IMR-90 (cell line): Measurements from ENCODE around the gene ZNF622. TPM values are rescaled to one million over a fixed set of nuclear protein-coding genes. Genes with fewer than 3 reads are reported as not detected.

Source experiments
- ATAC-seq: fragments of 200-7000 bp; cut with Tn5 transposase; 2 replicates; pipeline ENCODE4 v1.9.1; 2020; ENCODE audit warnings: low read depth, mild to moderate bottlenecking, moderate library complexity
- BruUV-seq: library from RNA; stranded (reverse); fragments of 400-500 nt; replicated peaks from 2 replicates; lab custom pipeline; 2021; lab: Mats Ljungman, UMichigan
- CTCF ChIA-PET: fragments of 300-600 bp; formaldehyde crosslinking; extraction: SDS; loops from one replicate; lab custom pipeline; 2021; ENCODE audit warnings: antibody characterized with exemption; lab: Yijun Ruan, JAX
- POLR2A ChIA-PET: fragments of 300-600 bp; sonication (Branson Sonifier 250); formaldehyde crosslinking; loops from one replicate; lab custom pipeline; 2022; ENCODE audit warnings: antibody characterized with exemption; ENCODE audit not compliant: unreplicated experiment; lab: Charles Lee
- DNase-seq: peaks from one replicate; pipeline ENCODE4 v3.0.0; 2013
- H2AFZ ChIP-seq: replicated peaks from 2 replicates; pipeline ENCODE3; 2013; ENCODE audit warnings: low read length, mild to moderate bottlenecking; ENCODE audit not compliant: poor library complexity
- H2AK5ac ChIP-seq: 2 replicates; pipeline ENCODE4 v1.6.1; 2013; ENCODE audit warnings: low read depth, low read length, inconsistent platforms
- H2AK9ac ChIP-seq: replicated peaks from 2 replicates; pipeline ENCODE3; 2013; ENCODE audit warnings: mild to moderate bottlenecking, low read depth, low read length, moderate library complexity; ENCODE audit not compliant: poor library complexity
- H2BK120ac ChIP-seq: 2 replicates; pipeline ENCODE4 v1.6.1; 2013; ENCODE audit warnings: low read depth, low read length, inconsistent platforms
- H2BK15ac ChIP-seq: 3 replicates; pipeline ENCODE4 v1.6.1; 2013; ENCODE audit warnings: low read depth, low read length, inconsistent platforms
- H2BK20ac ChIP-seq: 2 replicates; pipeline ENCODE4 v1.6.1; 2013; ENCODE audit warnings: low read depth, mild to moderate bottlenecking, inconsistent platforms, low read length, moderate library complexity
- H2BK5ac ChIP-seq: 2 replicates; pipeline ENCODE4 v1.6.1; 2013; ENCODE audit warnings: mild to moderate bottlenecking, low read depth, low read length, inconsistent platforms; ENCODE audit not compliant: poor library complexity, severe bottlenecking
- H3K14ac ChIP-seq: replicated peaks from 2 replicates; pipeline ENCODE4 v1.6.1; 2013; ENCODE audit warnings: low read depth, low read length, inconsistent platforms
- H3K18ac ChIP-seq: 2 replicates; pipeline ENCODE4 v1.6.1; 2013; ENCODE audit warnings: low read depth, low read length, control low read depth
- H3K23ac ChIP-seq: 2 replicates; pipeline ENCODE4 v1.6.1; 2013; ENCODE audit warnings: low read depth, low read length, inconsistent platforms
- H3K27ac ChIP-seq: 2 replicates; pipeline ENCODE4 v1.5.1; 2013; ENCODE audit warnings: mild to moderate bottlenecking, control low read depth, low read length; ENCODE audit not compliant: insufficient read depth
- H3K27me3 ChIP-seq: 2 replicates; pipeline ENCODE4 v1.6.1; 2013; ENCODE audit warnings: low read length; ENCODE audit not compliant: control insufficient read depth, insufficient read depth
- H3K36me3 ChIP-seq: 2 replicates; pipeline ENCODE4 v1.6.1; 2013; ENCODE audit warnings: low read length, mixed read lengths; ENCODE audit not compliant: control insufficient read depth, insufficient read depth
- H3K4ac ChIP-seq: 2 replicates; pipeline ENCODE4 v1.6.1; 2013; ENCODE audit warnings: low read depth, low read length, inconsistent platforms
- H3K4me1 ChIP-seq: 2 replicates; pipeline ENCODE4 v1.6.1; 2013; ENCODE audit warnings: low read length, mixed read lengths; ENCODE audit not compliant: control insufficient read depth, insufficient read depth
- H3K4me2 ChIP-seq: 2 replicates; pipeline ENCODE4 v1.6.1; 2013; ENCODE audit warnings: low read depth, mild to moderate bottlenecking, control low read depth, low read length, moderate library complexity
- H3K4me3 ChIP-seq: 2 replicates; pipeline ENCODE4 v1.5.1; 2013; ENCODE audit warnings: low read depth, mild to moderate bottlenecking, control low read depth, low read length, moderate library complexity; ENCODE audit not compliant: insufficient read depth
- H3K56ac ChIP-seq: 2 replicates; pipeline ENCODE4 v1.6.1; 2013; ENCODE audit warnings: low read length, inconsistent platforms; ENCODE audit not compliant: insufficient read depth; ENCODE audit errors: extremely low read depth
- H3K79me1 ChIP-seq, 2 experiments: 2 replicates each; pipeline ENCODE4 v1.6.1; 2013; ENCODE audit warnings: low read length in 2 of 2, inconsistent platforms in 1 of 2, low read depth in 1 of 2
- H3K9ac ChIP-seq: 2 replicates; pipeline ENCODE4 v1.6.1; 2013; ENCODE audit warnings: low read depth, low read length, control low read depth
- H3K9me1 ChIP-seq: 2 replicates; pipeline ENCODE4 v1.6.1; 2013; ENCODE audit warnings: low read length, inconsistent platforms; ENCODE audit not compliant: insufficient read depth
- H3K9me3 ChIP-seq: 2 replicates; pipeline ENCODE4 v1.6.1; 2013; ENCODE audit warnings: low read length; ENCODE audit not compliant: control insufficient read depth, insufficient read depth
- H4K20me1 ChIP-seq: 2 replicates; pipeline ENCODE4 v1.6.1; 2013; ENCODE audit warnings: low read length, inconsistent platforms; ENCODE audit not compliant: insufficient read depth
- H4K5ac ChIP-seq: 2 replicates; pipeline ENCODE4 v1.6.1; 2013; ENCODE audit warnings: mild to moderate bottlenecking, low read depth, low read length, control low read depth
- H4K8ac ChIP-seq, 2 experiments: 2 replicates each; pipeline ENCODE4 v1.6.1; 2013; ENCODE audit warnings: low read depth in 2 of 2, low read length in 2 of 2, control low read depth in 1 of 2, inconsistent platforms in 1 of 2
- H4K91ac ChIP-seq: 2 replicates; pipeline ENCODE4 v1.6.1; 2013; ENCODE audit warnings: low read depth, low read length, inconsistent platforms; ENCODE audit not compliant: insufficient read depth
- WGBS, 2 experiments: methylation state at CpG; one replicate each; pipeline versions ENCODE4 v1.1.5 to v1.1.7; 2013; ENCODE audit warnings: missing lambda C conversion rate in 2 of 2; ENCODE audit not compliant: insufficient read length in 1 of 2; ENCODE audit errors: extremely low coverage in 2 of 2; 5-methylcytosine and 5-hydroxymethylcytosine counted together
- dilution Hi-C: fragments of 300-500 bp; cut with HindIII; formaldehyde crosslinking; loops from one replicate; pipeline ENCODE4 v1.14.3; 2018; ENCODE audit warnings: low sequenced_read_pairs; ENCODE audit not compliant: unreplicated experiment
- in situ Hi-C: fragments of 300-500 bp; cut with MboI; formaldehyde crosslinking; loops from 3 replicates; pipeline ENCODE4 v1.14.3; 2019; ENCODE audit warnings: low sequenced_read_pairs, inconsistent platforms, mixed read lengths
- intact Hi-C: fragments of 100-400 bp; cut with micrococcal nuclease; formaldehyde crosslinking; loops from 2 replicates; pipeline ENCODE4 v1.10.0; 2022
- polyA plus RNA-seq, 3 experiments: library from polyadenylated mRNA; depleted of rRNA; stranded (reverse); fragments of >200 nt; gene quantifications; 2 replicates each; pipeline ENCODE4 v1.2.3, GENCODE V29; 2012; ENCODE audit warnings: low replicate concordance in 1 of 3
- total RNA-seq: library from RNA; depleted of rRNA; stranded (reverse); fragments of >200 nt; gene quantifications from 2 replicates; pipeline ENCODE4 v1.2.3, GENCODE V29; 2012
- TF ChIP-seq, protein P1 (sequence below): fragments of 150-350 bp; IDR thresholded peaks from 2 replicates; pipeline ENCODE4 v1.6.1; 2017; ENCODE audit warnings: mild to moderate bottlenecking, antibody characterized with exemption, low read length, low read depth

Gene ZNF622
- total and polyA plus RNA-seq, 2 of the 4 experiments (the other 2 are of a cell fraction), result 19.5 to 49.3 TPM

DNA sequence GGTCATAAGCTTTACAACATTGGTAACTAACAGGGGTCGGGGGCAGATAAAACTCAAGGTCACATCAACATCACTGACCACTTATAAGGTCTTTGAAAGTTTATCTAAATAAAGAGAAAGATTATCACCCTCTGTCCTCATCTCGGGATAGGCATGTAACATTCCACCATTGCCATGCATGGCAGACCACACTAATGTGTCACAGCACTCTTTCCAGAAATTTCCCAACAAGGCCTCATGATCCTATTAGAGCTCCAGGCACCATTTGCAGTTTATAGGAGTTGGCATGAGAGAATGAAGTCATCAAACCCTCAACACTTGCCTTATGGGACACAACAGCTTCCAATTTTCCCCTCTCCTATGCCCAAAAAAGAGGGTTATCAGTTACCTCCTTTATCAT is 31.9 kb upstream of the ZNF622 start:
- no peak for DNase-seq
- Histone ChIP-seq H2AK5ac (no peak overlapping the region), H3K4me3 (no peak overlapping the region), H3K36me3 (no peaks in the 10 kb centered on the region), H3K79me1 (no peaks in the 10 kb centered on the region), H3K23ac (no peak overlapping the region), H3K27me3 (peaks cover 14% of the 10 kb centered on the region), H3K18ac (no peak overlapping the region), H2BK20ac (no peak overlapping the region), H4K91ac (no peak overlapping the region), H3K14ac (no peak overlapping the region), H3K56ac (no peak overlapping the region), H3K9me1 (no peaks in the 10 kb centered on the region), H3K4me1 (no peaks in the 10 kb centered on the region), H4K8ac (no peak overlapping the region), H3K27ac (no peak overlapping the region), H3K9ac (no peak overlapping the region), H4K5ac (no peak overlapping the region), H2BK5ac (no peak overlapping the region), H2BK15ac (no peak overlapping the region), H4K20me1 (no peaks in the 10 kb centered on the region), H3K9me3 (peaks cover 5% of the 10 kb centered on the region; the same call in 1 of the 2 replicates), H3K4ac (no peak overlapping the region), H2AK9ac (no peak overlapping the region), H2BK120ac (no peak overlapping the region), H2AFZ (no peak overlapping the region), H3K4me2 (no peak overlapping the region)
- ChIA-PET POLR2A (no interaction called here), CTCF (interaction anchor here (2.1 kb wide), 1 partner anchor 55 kb away, joined by 7 read pairs; no protein-coding TSS in a partner anchor)
- dilution Hi-C loops (no loop called here), in situ Hi-C loops (loop anchor here (25.0 kb wide), 1 partner anchor 1815 kb away; no protein-coding TSS in a partner anchor), intact Hi-C loops (no loop called here)
- no CpG with 5 or more reads among the region's 2 CpGs for WGBS, 2 experiments
- ATAC-seq, result no peak
- no TSS peak for BruUV-seq
- TF ChIP-seq, protein P1, sequence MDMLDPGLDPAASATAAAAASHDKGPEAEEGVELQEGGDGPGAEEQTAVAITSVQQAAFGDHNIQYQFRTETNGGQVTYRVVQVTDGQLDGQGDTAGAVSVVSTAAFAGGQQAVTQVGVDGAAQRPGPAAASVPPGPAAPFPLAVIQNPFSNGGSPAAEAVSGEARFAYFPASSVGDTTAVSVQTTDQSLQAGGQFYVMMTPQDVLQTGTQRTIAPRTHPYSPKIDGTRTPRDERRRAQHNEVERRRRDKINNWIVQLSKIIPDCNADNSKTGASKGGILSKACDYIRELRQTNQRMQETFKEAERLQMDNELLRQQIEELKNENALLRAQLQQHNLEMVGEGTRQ, result no peak
